Endothelial cell of umbilical vein (primary cell): ENCODE measurements around the gene WNT7B.

Experiments
- CTCF ChIP-seq, 2 donors: IDR thresholded peaks; 1 replicate in 1 of 2; 2 replicates in 1 of 2; pipeline ENCODE4 v1.5.1; 2011; ENCODE audit warnings: low read length in 2 of 2, mild to moderate bottlenecking in 2 of 2, moderate library complexity in 2 of 2, control low read depth in 1 of 2, inconsistent platforms in 1 of 2, low read depth in 1 of 2; ENCODE audit not compliant: insufficient read depth in 1 of 2; ENCODE audit errors: extremely low read depth in 1 of 2
- EZH2 ChIP-seq: IDR thresholded peaks from 2 replicates; pipeline ENCODE4 v1.6.1; 2012; ENCODE audit warnings: borderline replicate concordance, low read depth, mild to moderate bottlenecking, moderate library complexity, low read length, inconsistent platforms; ENCODE audit not compliant: severe bottlenecking
- JUN ChIP-seq: IDR thresholded peaks from 2 replicates; pipeline ENCODE4 v1.6.1; 2011; ENCODE audit warnings: borderline replicate concordance, low read depth; ENCODE audit not compliant: insufficient read length, insufficient read depth
- MAX ChIP-seq: IDR thresholded peaks from 2 replicates; pipeline ENCODE4 v1.6.1; 2011; ENCODE audit not compliant: insufficient read depth, insufficient read length
- MYC ChIP-seq: IDR thresholded peaks from one replicate; pipeline ENCODE4 v1.6.1; 2011; ENCODE audit warnings: mild to moderate bottlenecking, low read depth, low read length
- POLR2AphosphoS5 ChIP-seq: IDR thresholded peaks from 2 replicates; pipeline ENCODE4 v1.6.1; 2012; ENCODE audit warnings: low read depth, mild to moderate bottlenecking, control low read depth, low read length, moderate library complexity; ENCODE audit not compliant: insufficient read depth

- TF ChIP-seq CTCF (IDR thresholded peaks at IDR 0.05; ENCODE audit: extremely low read depth in 1 of 2, insufficient read depth in 1 of 2, low read depth in 1 of 2, low read length in 2 of 2) (no peak), MYC (no peak), POLR2AphosphoS5 (no peak), EZH2 (no peak), MAX (no peak), JUN (no peak)
Observed at GRCh38 chr22:46025973-46026898, 49.3 kb upstream of the WNT7B start.
